Tibial artery (tissue), 4 donors: ENCODE data around the gene HIPK2.

Experiments
- DNase-seq, 2 donors: peaks; one replicate each; pipeline ENCODE4 v3.0.0-alpha.2; 2019
- H3K27ac ChIP-seq, 2 donors: fragments of 200-600 bp; sonication (generic) in 1 of 2; 1 replicate in 1 of 2; 2 replicates in 1 of 2; pipeline ENCODE4 v1.5.1; 2018 to 2019; ENCODE audit warnings: mild to moderate bottlenecking in 1 of 2
- H3K27me3 ChIP-seq, 2 donors: fragments of 200-600 bp; sonication (generic) in 1 of 2; one replicate each; pipeline versions ENCODE4 v1.5.1 to v1.6.0; 2016 to 2019
- H3K36me3 ChIP-seq, 3 donors: fragments of 200-600 bp; sonication (generic) in 2 of 3; one replicate each; pipeline ENCODE4 v1.5.1; 2016 to 2019; ENCODE audit warnings: mild to moderate bottlenecking in 2 of 3
- H3K4me1 ChIP-seq, 4 donors: fragments of 200-600 bp; sonication (generic) in 2 of 4; 1 replicate in 3 of 4; 2 replicates in 1 of 4; pipeline ENCODE4 v1.5.1; 2016 to 2019
- H3K4me3 ChIP-seq, 2 donors: fragments of 200-600 bp; sonication (generic) in 1 of 2; 1 replicate in 1 of 2; 2 replicates in 1 of 2; pipeline ENCODE4 v1.5.1; 2018 to 2019; ENCODE audit warnings: mild to moderate bottlenecking in 2 of 2
- H3K9me3 ChIP-seq, 3 donors: fragments of 200-600 bp; sonication (generic) in 1 of 3; one replicate each; pipeline ENCODE4 v1.5.1; 2016 to 2019
- CTCF ChIP-seq, 2 experiments: fragments of 200-600 bp in 1 of 2; fragments of 450-650 bp in 1 of 2; IDR thresholded peaks; one replicate each; pipeline ENCODE4 v1.5.1; 2017 to 2019; ENCODE audit warnings: antibody characterized with exemption in 2 of 2, mild to moderate bottlenecking in 1 of 2, moderate library complexity in 1 of 2
- intact Hi-C: fragments of 100-400 bp; cut with DNase I; formaldehyde crosslinking; loops from one replicate; pipeline ENCODE4 v1.15.0; 2023; ENCODE audit warnings: low total_unique reads

The HIPK2 gene

GRCh38 chr7:139681463-139681755 is 96.4 kb downstream of the HIPK2 start:
- no peak for TF ChIP-seq CTCF (IDR thresholded peaks at IDR 0.05)
- intact Hi-C loops = loop anchor here (5.0 to 10.0 kb wide), 2 partner anchors 41 to 93 kb away; partner anchors contain the start of gene HIPK2
- Histone ChIP-seq H3K4me3 (no peak overlapping the region), H3K4me1 (peaks cover 0 to 61% (median 52%) of the 10 kb centered on the region in 4 donors), H3K36me3 (peaks cover 0 to 6% (median 0%) of the 10 kb centered on the region in 3 donors), H3K27ac (peak overlapping the region; percentile 89 to 92), H3K27me3 (no peaks in the 10 kb centered on the region), H3K9me3 (peaks cover 0 to 9% (median 0%) of the 10 kb centered on the region in 3 donors)
- DNase-seq = no peak

GRCh38 chr7:139680676-139681462 is 96.9 kb downstream of the HIPK2 start:
- Histone ChIP-seq H3K36me3 (peaks cover 0 to 6% (median 0%) of the 10 kb centered on the region in 3 donors), H3K27ac (peak overlapping the region; percentile 89 to 92), H3K4me1 (peaks cover 0 to 61% (median 52%) of the 10 kb centered on the region in 4 donors), H3K9me3 (peaks cover 0 to 9% (median 0%) of the 10 kb centered on the region in 3 donors), H3K27me3 (no peaks in the 10 kb centered on the region), H3K4me3 (no peak overlapping the region)
- DNase-seq = peak; percentile 72 to 92
- TF ChIP-seq CTCF (IDR thresholded peaks at IDR 0.05) = no peak
- intact Hi-C loops = loop anchor here (5.0 to 10.0 kb wide), 2 partner anchors 41 to 94 kb away; partner anchors contain the start of gene HIPK2

- intact Hi-C loops = loop anchor here (5.0 to 10.0 kb wide), 2 partner anchors 42 to 95 kb away; partner anchors contain the start of gene HIPK2
- no peak overlapping the region for H3K4me3 ChIP-seq
- no peaks in the 10 kb centered on the region for H3K9me3 ChIP-seq
- peaks cover 0 to 6% (median 0%) of the 10 kb centered on the region in 3 donors for H3K36me3 ChIP-seq
- no peak for TF ChIP-seq CTCF (IDR thresholded peaks at IDR 0.05)
- peak in 1 of 2 donors; percentile 80 for DNase-seq
- no peaks in the 10 kb centered on the region for H3K27me3 ChIP-seq
- peak overlapping the region; percentile 89 to 92 for H3K27ac ChIP-seq
- peaks cover 0 to 61% (median 52%) of the 10 kb centered on the region in 4 donors for H3K4me1 ChIP-seq
Observed at GRCh38 chr7:139679731-139680594, 97.8 kb downstream of the HIPK2 start.

- TF ChIP-seq CTCF (IDR thresholded peaks at IDR 0.05) = no peak
- no peak for DNase-seq
- intact Hi-C loops = no loop called here
- Histone ChIP-seq H3K9me3 (no peaks in the 10 kb centered on the region), H3K4me3 (no peak overlapping the region), H3K27me3 (no peaks in the 10 kb centered on the region), H3K4me1 (peaks cover 0 to 27% (median 25%) of the 10 kb centered on the region in 4 donors), H3K27ac (no peak overlapping the region), H3K36me3 (peaks cover 0 to 6% (median 0%) of the 10 kb centered on the region in 3 donors)
Observed at GRCh38 chr7:139676390-139676789, 101.4 kb downstream of the HIPK2 start.
